C4-2B (cell line): ENCODE measurements around the gene SETDB1.

Experiments
- H3K27ac ChIP-seq: fragments of 450-650 bp; 2 replicates; pipeline ENCODE4 v1.5.1; 2017
- CTCF ChIP-seq: fragments of 450-650 bp; conservative IDR thresholded peaks from 2 replicates; pipeline ENCODE4 v1.5.1; 2017; ENCODE audit warnings: mild to moderate bottlenecking
- ZFX ChIP-seq: fragments of 450-650 bp; IDR thresholded peaks from 2 replicates; pipeline ENCODE4 v1.6.1; 2017

Gene SETDB1

GRCh38 chr1:151012684-151013471, 86.7 kb downstream of the SETDB1 start:
- TF ChIP-seq CTCF (no peak), ZFX (no peak)
- H3K27ac ChIP-seq: no peak overlapping the region

GRCh38 chr1:151013518-151013917, 87.4 kb downstream of the SETDB1 start:
- no peak overlapping the region for H3K27ac ChIP-seq
- no peak for TF ChIP-seq CTCF
- no peak for TF ChIP-seq ZFX
